SK-N-SH (cell line): ENCODE measurements around the gene UPF2.

Source experiments
- CTCF ChIP-seq: fragments of 200-600 bp; sonication (generic); IDR thresholded peaks from 2 replicates; pipeline ENCODE4 v1.6.1; 2017; ENCODE audit warnings: antibody characterized with exemption, mild to moderate bottlenecking, moderate library complexity
- EZH2phosphoT487 ChIP-seq: fragments of 200-600 bp; sonication (generic); IDR thresholded peaks from 2 replicates; pipeline ENCODE4 v1.6.1; 2017; ENCODE audit warnings: low read depth, mixed run types, mild to moderate bottlenecking, antibody characterized with exemption, moderate library complexity, borderline replicate concordance
- POLR2AphosphoS5 ChIP-seq: IDR thresholded peaks from 2 replicates; pipeline ENCODE4 v1.6.1; 2012; ENCODE audit warnings: low read depth, low read length

- TF ChIP-seq POLR2AphosphoS5 (no peak), CTCF (no peak), EZH2phosphoT487 (no peak)
Measured at GRCh38 chr10:11988924-11989323, 53.7 kb downstream of the UPF2 start.
